HS-5 (cell line): ENCODE data around the gene EIF4G2.

Source experiments
- DNase-seq: peaks from one replicate; pipeline ENCODE4 v3.0.0-alpha.2; 2012; ENCODE audit warnings: low read depth

EIF4G2 gene

GRCh38 chr11:10808235-10808552 lies 532 bp downstream of the EIF4G2 start:
- no peak for DNase-seq

GRCh38 chr11:10807493-10808234 lies 1.1 kb downstream of the EIF4G2 start:
- no peak for DNase-seq

GRCh38 chr11:10806206-10806605 lies 2.5 kb downstream of the EIF4G2 start:
- no peak for DNase-seq

- DNase-seq, result no peak
These were observed 3.0 kb downstream of the EIF4G2 start for GRCh38 chr11:10805741-10806140.

- DNase-seq, result no peak
These were observed 5.0 kb downstream of the EIF4G2 start for GRCh38 chr11:10803676-10804075.

- no peak for DNase-seq
These were observed 8.4 kb downstream of the EIF4G2 start for GRCh38 chr11:10800292-10800691.

- DNase-seq, result no peak
These were observed 10.3 kb downstream of the EIF4G2 start for GRCh38 chr11:10798330-10798928.

GRCh38 chr11:10797531-10797930 lies 11.2 kb downstream of the EIF4G2 start:
- DNase-seq, result no peak

GRCh38 chr11:10797001-10797400 lies 11.7 kb downstream of the EIF4G2 start:
- DNase-seq, result no peak

GRCh38 chr11:10796191-10796590 lies 12.5 kb downstream of the EIF4G2 start:
- DNase-seq, result no peak

GRCh38 chr11:10793470-10794255 lies 15.1 kb downstream of the EIF4G2 start:
- no peak for DNase-seq

GRCh38 chr11:10792385-10793068 lies 16.2 kb downstream of the EIF4G2 start:
- DNase-seq, result no peak

GRCh38 chr11:10786451-10786850 lies 22.3 kb downstream of the EIF4G2 start:
- DNase-seq, result no peak

- DNase-seq, result no peak
These were observed 23.6 kb downstream of the EIF4G2 start for GRCh38 chr11:10785146-10785474.

GRCh38 chr11:10784232-10785145 lies 24.2 kb downstream of the EIF4G2 start:
- DNase-seq, result no peak

- no peak for DNase-seq
These were observed 28.7 kb downstream of the EIF4G2 start for GRCh38 chr11:10780040-10780439.

- DNase-seq, result no peak
These were observed 29.6 kb downstream of the EIF4G2 start for GRCh38 chr11:10779086-10779485.

GRCh38 chr11:10778217-10778970 lies 30.3 kb downstream of the EIF4G2 start:
- no peak for DNase-seq

- no peak for DNase-seq
These were observed 30.9 kb downstream of the EIF4G2 start for GRCh38 chr11:10777806-10778205.

- no peak for DNase-seq
These were observed 31.3 kb downstream of the EIF4G2 start for GRCh38 chr11:10777393-10777793.

- no peak for DNase-seq
These were observed 33.9 kb downstream of the EIF4G2 start for GRCh38 chr11:10774811-10775210.
